ENCODE data around the gene PASK. TPM values are rescaled to one million over a fixed set of nuclear protein-coding genes. Genes with fewer than 3 reads are reported as not detected.

PASK gene
- total RNA-seq, 1 experiment from 2014 or later, result 69.3 TPM

GRCh38 chr2:241147336-241147735 is 1.9 kb downstream of the PASK start:
- Mint-ChIP-seq H3K9me3 (ENCODE audit: low read depth, unreplicated experiment) (no peaks in the 10 kb centered on the region), H3K27ac (ENCODE audit: unreplicated experiment) (no peak overlapping the region), H3K27me3 (ENCODE audit: unreplicated experiment) (no peaks in the 10 kb centered on the region), H3K36me3 (ENCODE audit: insufficient read depth, unreplicated experiment) (peaks cover 35% of the 10 kb centered on the region), H3K4me1 (ENCODE audit: low read depth, unreplicated experiment) (peaks cover 25% of the 10 kb centered on the region), H3K4me3 (ENCODE audit: low read depth, unreplicated experiment) (peak overlapping the region; percentile 86)
- CTCF ChIA-PET, result no interaction called here
- DNase-seq, result no peak
- intact Hi-C loops (cut with micrococcal nuclease; ENCODE audit: unreplicated experiment), result loop anchor here (5.0 kb wide), 1 partner anchor 45 kb away; the partner anchor contains the start of gene MTERF4
- no TSS peak for BruUV-seq (replicated peaks)
- TF ChIP-seq CTCF (IDR thresholded peaks at IDR 0.05; ENCODE audit: unreplicated experiment), result no peak

GRCh38 chr2:241146286-241146685 is 3.0 kb downstream of the PASK start:
- Mint-ChIP-seq H3K36me3 (ENCODE audit: insufficient read depth, unreplicated experiment) (peaks cover 33% of the 10 kb centered on the region), H3K4me1 (ENCODE audit: low read depth, unreplicated experiment) (peaks cover 15% of the 10 kb centered on the region), H3K27ac (ENCODE audit: unreplicated experiment) (no peak overlapping the region), H3K27me3 (ENCODE audit: unreplicated experiment) (no peaks in the 10 kb centered on the region), H3K4me3 (ENCODE audit: low read depth, unreplicated experiment) (no peak overlapping the region), H3K9me3 (ENCODE audit: low read depth, unreplicated experiment) (no peaks in the 10 kb centered on the region)
- BruUV-seq (replicated peaks), result no TSS peak
- CTCF ChIA-PET, result no interaction called here
- no peak for DNase-seq
- intact Hi-C loops (cut with micrococcal nuclease; ENCODE audit: unreplicated experiment), result loop anchor here (5.0 kb wide), 1 partner anchor 44 kb away; the partner anchor contains the start of gene MTERF4
- no peak for TF ChIP-seq CTCF (IDR thresholded peaks at IDR 0.05; ENCODE audit: unreplicated experiment)

GRCh38 chr2:241142593-241142992 is 6.7 kb downstream of the PASK start:
- CTCF ChIA-PET, result no interaction called here
- Mint-ChIP-seq H3K4me3 (ENCODE audit: low read depth, unreplicated experiment) (no peak overlapping the region), H3K27ac (ENCODE audit: unreplicated experiment) (no peak overlapping the region), H3K9me3 (ENCODE audit: low read depth, unreplicated experiment) (no peaks in the 10 kb centered on the region), H3K4me1 (ENCODE audit: low read depth, unreplicated experiment) (no peaks in the 10 kb centered on the region), H3K27me3 (ENCODE audit: unreplicated experiment) (no peaks in the 10 kb centered on the region), H3K36me3 (ENCODE audit: insufficient read depth, unreplicated experiment) (no peaks in the 10 kb centered on the region)
- DNase-seq, result no peak
- intact Hi-C loops (cut with micrococcal nuclease; ENCODE audit: unreplicated experiment), result no loop called here
- TF ChIP-seq CTCF (IDR thresholded peaks at IDR 0.05; ENCODE audit: unreplicated experiment), result no peak
- BruUV-seq (replicated peaks), result no TSS peak

GRCh38 chr2:241142063-241142462 is 7.2 kb downstream of the PASK start:
- intact Hi-C loops (cut with micrococcal nuclease; ENCODE audit: unreplicated experiment), result no loop called here
- no peak overlapping the region for H3K27ac Mint-ChIP-seq (ENCODE audit: unreplicated experiment)
- CTCF ChIA-PET, result no interaction called here
- no peaks in the 10 kb centered on the region for H3K4me1 Mint-ChIP-seq (ENCODE audit: low read depth, unreplicated experiment)
- H3K36me3 Mint-ChIP-seq (ENCODE audit: insufficient read depth, unreplicated experiment), result no peaks in the 10 kb centered on the region
- no peak overlapping the region for H3K4me3 Mint-ChIP-seq (ENCODE audit: low read depth, unreplicated experiment)
- H3K27me3 Mint-ChIP-seq (ENCODE audit: unreplicated experiment), result no peaks in the 10 kb centered on the region
- BruUV-seq (replicated peaks), result no TSS peak
- H3K9me3 Mint-ChIP-seq (ENCODE audit: low read depth, unreplicated experiment), result no peaks in the 10 kb centered on the region
- no peak for TF ChIP-seq CTCF (IDR thresholded peaks at IDR 0.05; ENCODE audit: unreplicated experiment)
- DNase-seq, result no peak

Measured in Calu3 (cell line).